Prostate gland (tissue), 2 donors: ENCODE measurements around the gene TYR.

Source experiments
- CTCF ChIP-seq, 4 experiments: fragments of 200-600 bp in 2 of 4; fragments of 450-650 bp in 2 of 4; sonication (generic) in 2 of 4; IDR thresholded peaks; 1 replicate in 3 of 4; 2 replicates in 1 of 4; pipeline ENCODE4 v1.5.1; 2016 to 2019; ENCODE audit warnings: antibody characterized with exemption in 4 of 4, mild to moderate bottlenecking in 2 of 4, moderate library complexity in 2 of 4
- POLR2A ChIP-seq: fragments of 450-650 bp; IDR thresholded peaks from one replicate; pipeline ENCODE4 v1.6.1; 2016; ENCODE audit warnings: antibody characterized with exemption, mild to moderate bottlenecking
- POLR2AphosphoS5 ChIP-seq: sonication (generic); formaldehyde crosslinking; IDR thresholded peaks from one replicate; pipeline ENCODE4 v1.6.1; 2017; ENCODE audit warnings: antibody characterized with exemption

- TF ChIP-seq POLR2A (no peak), CTCF (IDR thresholded peaks at IDR 0.05) (no peak), POLR2AphosphoS5 (no peak)
These were observed 15.7 kb upstream of the TYR start for GRCh38 chr11:89161949-89162348.
